ENCODE data around the gene ZFP36L1.
A peak's percentile ranks its signal among the peaks of the same experiment; 100 is the strongest.

ZFP36L1 gene

DNA sequence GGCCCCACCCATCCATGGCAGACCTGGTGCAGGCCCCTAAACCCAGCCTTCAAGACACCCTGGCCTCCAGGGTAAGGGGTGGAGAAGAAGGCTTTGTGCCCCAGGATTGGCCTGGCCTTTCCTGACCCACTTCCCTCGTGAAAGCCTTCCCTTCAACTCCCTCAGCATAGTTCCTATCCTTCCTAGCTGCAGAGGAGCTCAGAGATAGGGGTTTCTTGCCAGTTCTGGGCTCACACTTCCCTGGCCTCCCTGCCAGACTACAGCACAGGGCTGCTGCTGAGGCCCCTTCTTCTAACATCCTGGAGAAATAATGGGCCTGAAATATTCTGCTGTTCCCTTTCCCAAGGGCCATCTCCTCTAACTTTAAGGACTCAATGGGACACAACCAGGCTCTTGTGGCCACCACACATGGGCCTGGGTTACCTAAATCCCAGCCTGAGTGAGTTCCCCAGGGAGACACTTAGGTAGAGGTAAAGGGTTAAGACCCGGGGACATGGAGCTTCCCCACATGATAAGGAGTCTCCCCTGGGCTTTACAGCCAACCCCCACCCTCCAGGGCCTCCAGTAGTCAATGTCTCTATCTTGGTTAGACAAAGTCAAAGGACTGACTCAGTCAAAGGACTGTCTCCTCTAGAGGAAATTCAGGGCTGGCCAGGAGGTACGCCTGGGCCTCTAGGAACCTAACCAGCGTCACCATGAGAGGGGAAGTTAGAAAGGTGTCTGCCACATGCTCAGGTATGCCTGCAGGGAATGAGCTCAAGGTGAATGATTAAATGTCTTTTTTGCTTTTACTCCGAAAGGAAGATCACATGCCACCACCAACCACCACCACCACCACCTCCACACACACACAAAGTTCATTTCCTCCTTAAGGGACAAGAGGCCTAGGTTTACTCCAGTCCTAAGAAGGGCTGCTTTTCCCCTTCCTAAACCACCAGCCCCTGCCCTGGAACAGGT lies 7.1 kb downstream of the ZFP36L1 start:
- peaks cover 11 to 24% of the 10 kb centered on the region in 2 experiments for H3K4me1 ChIP-seq (ENCODE audit: control insufficient read depth in 1 of 2, insufficient read depth in 2 of 2, low read length in 2 of 2)
- H3K9ac ChIP-seq (ENCODE audit: low read length), result no peak overlapping the region
- no peak overlapping the region for H4K12ac ChIP-seq (ENCODE audit: low read depth, low read length)
- H3K79me2 ChIP-seq (ENCODE audit: control insufficient read depth, insufficient read depth, low read length, poor library complexity), result peaks cover 16% of the 10 kb centered on the region
- no peak overlapping the region for H3K23ac ChIP-seq (ENCODE audit: low read length)
- no peak overlapping the region for H2BK12ac ChIP-seq (ENCODE audit: low read length)
- H3K4ac ChIP-seq (ENCODE audit: low read depth, low read length), result no peak overlapping the region
- no peak overlapping the region for H4K8ac ChIP-seq (ENCODE audit: low read depth, low read length)
- H3K36me3 ChIP-seq (ENCODE audit: control insufficient read depth in 1 of 2, insufficient read depth in 2 of 2, low read length in 2 of 2), result peaks cover 19 to 27% of the 10 kb centered on the region in 2 experiments
- H3K14ac ChIP-seq (ENCODE audit: low read length), result no peak overlapping the region
- no peaks in the 10 kb centered on the region for H3K9me3 ChIP-seq (ENCODE audit: insufficient read depth, low read depth, low read length)
- no peak overlapping the region for H4K91ac ChIP-seq (ENCODE audit: low read depth, low read length)
- no peak overlapping the region for H3K4me3 ChIP-seq (ENCODE audit: low read depth, low read length)
- H3K18ac ChIP-seq (ENCODE audit: low read length), result no peak overlapping the region
- H3K79me1 ChIP-seq (ENCODE audit: low read length), result peaks cover 14% of the 10 kb centered on the region
- WGBS (ENCODE audit: extremely low coverage, insufficient coverage, insufficient read length), result no CpG with 5 or more reads among the region's 5 CpGs
- peak overlapping the region; percentile 21 for H3K27ac ChIP-seq (ENCODE audit: low read depth, low read length)
- H2AFZ ChIP-seq (ENCODE audit: insufficient read depth, low read length, poor library complexity), result no peak overlapping the region
- no peak overlapping the region for H3K4me2 ChIP-seq (ENCODE audit: low read length)
- no peaks in the 10 kb centered on the region for H3K27me3 ChIP-seq (ENCODE audit: insufficient read depth, low read length)
- DNase-seq, result peak; percentile 90 to 93
- H2AK5ac ChIP-seq (ENCODE audit: low read length), result no peak overlapping the region
- no peak overlapping the region for H2BK5ac ChIP-seq (ENCODE audit: low read depth, low read length, poor library complexity)
- H2BK120ac ChIP-seq (ENCODE audit: insufficient read depth, low read length, poor library complexity), result no peak overlapping the region

DNA sequence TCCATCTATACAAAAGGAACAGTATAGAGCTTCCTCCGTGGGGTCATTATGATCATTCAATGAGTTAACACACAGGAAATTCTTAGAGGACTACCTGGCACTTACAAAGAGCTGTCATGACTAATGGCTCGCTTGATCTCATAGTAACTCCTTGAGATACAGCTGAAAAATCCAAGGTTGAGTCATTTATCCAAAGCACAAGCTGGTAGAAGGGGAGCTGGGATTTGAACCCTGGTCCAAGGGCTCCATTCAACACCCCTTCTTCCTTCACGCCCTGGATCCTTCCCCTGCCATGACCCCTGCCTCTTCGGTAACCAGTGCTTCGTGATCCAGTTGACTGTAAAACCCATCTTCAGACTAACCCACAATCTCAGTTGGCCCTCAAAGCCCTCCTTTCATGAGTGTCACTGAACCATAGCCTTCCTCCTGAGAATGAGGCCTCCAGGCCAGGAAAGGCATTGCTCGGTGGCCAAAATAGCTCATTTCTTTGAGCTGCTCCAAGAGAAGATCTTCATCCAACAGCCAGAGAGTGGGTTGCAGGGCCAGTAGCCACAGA lies 7.8 kb downstream of the ZFP36L1 start:
- no peak overlapping the region for H3K18ac ChIP-seq (ENCODE audit: low read length)
- H3K4me2 ChIP-seq (ENCODE audit: low read length), result no peak overlapping the region
- no peak overlapping the region for H3K4ac ChIP-seq (ENCODE audit: low read depth, low read length)
- no peak overlapping the region for H2BK5ac ChIP-seq (ENCODE audit: low read depth, low read length, poor library complexity)
- no peak overlapping the region for H3K4me3 ChIP-seq (ENCODE audit: low read depth, low read length)
- H4K91ac ChIP-seq (ENCODE audit: low read depth, low read length), result no peak overlapping the region
- no peak overlapping the region for H2AFZ ChIP-seq (ENCODE audit: insufficient read depth, low read length, poor library complexity)
- no peak overlapping the region for H2BK12ac ChIP-seq (ENCODE audit: low read length)
- no peak overlapping the region for H3K9ac ChIP-seq (ENCODE audit: low read length)
- peaks cover 12 to 21% of the 10 kb centered on the region in 2 experiments for H3K36me3 ChIP-seq (ENCODE audit: control insufficient read depth in 1 of 2, insufficient read depth in 2 of 2, low read length in 2 of 2)
- peaks cover 15 to 29% of the 10 kb centered on the region in 2 experiments for H3K4me1 ChIP-seq (ENCODE audit: control insufficient read depth in 1 of 2, insufficient read depth in 2 of 2, low read length in 2 of 2)
- H3K79me1 ChIP-seq (ENCODE audit: low read length), result peaks cover 11% of the 10 kb centered on the region
- H3K14ac ChIP-seq (ENCODE audit: low read length), result no peak overlapping the region
- H2BK120ac ChIP-seq (ENCODE audit: insufficient read depth, low read length, poor library complexity), result no peak overlapping the region
- H3K23ac ChIP-seq (ENCODE audit: low read length), result no peak overlapping the region
- H3K27me3 ChIP-seq (ENCODE audit: insufficient read depth, low read length), result no peaks in the 10 kb centered on the region
- no peak overlapping the region for H4K8ac ChIP-seq (ENCODE audit: low read depth, low read length)
- H3K79me2 ChIP-seq (ENCODE audit: control insufficient read depth, insufficient read depth, low read length, poor library complexity), result peaks cover 8% of the 10 kb centered on the region
- no CpG with 5 or more reads among the region's 6 CpGs for WGBS (ENCODE audit: extremely low coverage, insufficient coverage, insufficient read length)
- no peak overlapping the region for H3K27ac ChIP-seq (ENCODE audit: low read depth, low read length)
- H2AK5ac ChIP-seq (ENCODE audit: low read length), result no peak overlapping the region
- no peaks in the 10 kb centered on the region for H3K9me3 ChIP-seq (ENCODE audit: insufficient read depth, low read depth, low read length)
- H4K12ac ChIP-seq (ENCODE audit: low read depth, low read length), result no peak overlapping the region
- peak; percentile 21 to 69 for DNase-seq

DNA sequence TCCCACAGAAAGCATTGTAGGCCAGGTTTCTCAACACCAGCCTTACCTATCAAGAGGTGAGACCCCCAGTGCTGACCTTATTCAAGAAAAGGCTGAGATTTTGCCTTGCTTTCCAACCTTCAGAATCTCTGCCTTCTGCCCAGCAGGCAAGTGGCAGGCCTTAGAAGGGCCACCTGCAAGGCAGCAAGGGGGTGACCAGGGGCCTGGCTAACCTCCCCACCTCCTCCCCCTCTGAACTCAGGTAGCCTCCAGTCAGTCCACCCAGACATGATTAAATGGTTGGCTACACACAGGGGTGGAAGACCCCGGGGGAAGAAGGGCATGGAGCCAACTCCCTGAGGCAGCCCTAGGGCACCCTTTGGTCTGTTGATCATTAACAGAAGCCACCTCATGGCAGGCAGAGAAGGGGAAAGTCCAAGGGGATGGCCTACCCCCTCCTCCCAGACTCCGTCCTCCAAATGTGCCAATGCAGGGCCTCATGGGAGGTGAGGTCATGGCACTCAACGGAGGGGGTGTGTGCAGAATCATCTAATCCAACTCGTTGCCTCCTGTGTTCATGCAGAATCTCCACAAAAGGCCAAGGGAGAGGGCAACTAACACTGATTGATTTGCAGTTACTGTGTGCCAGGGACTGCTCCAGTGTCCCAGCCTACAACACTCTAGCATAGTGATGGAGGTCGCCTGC lies 8.5 kb downstream of the ZFP36L1 start:
- no peak overlapping the region for H2AFZ ChIP-seq (ENCODE audit: insufficient read depth, low read length, poor library complexity)
- no peak overlapping the region for H2BK120ac ChIP-seq (ENCODE audit: insufficient read depth, low read length, poor library complexity)
- peaks cover 1% of the 10 kb centered on the region for H3K79me2 ChIP-seq (ENCODE audit: control insufficient read depth, insufficient read depth, low read length, poor library complexity)
- H2BK12ac ChIP-seq (ENCODE audit: low read length), result peak overlapping the region; percentile 35
- no peak overlapping the region for H3K14ac ChIP-seq (ENCODE audit: low read length)
- no peak overlapping the region for H3K18ac ChIP-seq (ENCODE audit: low read length)
- H3K4me2 ChIP-seq (ENCODE audit: low read length), result no peak overlapping the region
- no peak for DNase-seq
- no CpG with 5 or more reads among the region's 5 CpGs for WGBS (ENCODE audit: extremely low coverage, insufficient coverage, insufficient read length)
- H3K23ac ChIP-seq (ENCODE audit: low read length), result no peak overlapping the region
- H3K9ac ChIP-seq (ENCODE audit: low read length), result no peak overlapping the region
- H2BK5ac ChIP-seq (ENCODE audit: low read depth, low read length, poor library complexity), result no peak overlapping the region
- peaks cover 5 to 14% of the 10 kb centered on the region in 2 experiments for H3K36me3 ChIP-seq (ENCODE audit: control insufficient read depth in 1 of 2, insufficient read depth in 2 of 2, low read length in 2 of 2)
- H3K79me1 ChIP-seq (ENCODE audit: low read length), result peaks cover 5% of the 10 kb centered on the region
- peaks cover 8 to 25% of the 10 kb centered on the region in 2 experiments for H3K4me1 ChIP-seq (ENCODE audit: control insufficient read depth in 1 of 2, insufficient read depth in 2 of 2, low read length in 2 of 2)
- H3K4me3 ChIP-seq (ENCODE audit: low read depth, low read length), result no peak overlapping the region
- H4K12ac ChIP-seq (ENCODE audit: low read depth, low read length), result no peak overlapping the region
- no peak overlapping the region for H4K8ac ChIP-seq (ENCODE audit: low read depth, low read length)
- H3K9me3 ChIP-seq (ENCODE audit: insufficient read depth, low read depth, low read length), result no peaks in the 10 kb centered on the region
- no peak overlapping the region for H3K27ac ChIP-seq (ENCODE audit: low read depth, low read length)
- no peak overlapping the region for H3K4ac ChIP-seq (ENCODE audit: low read depth, low read length)
- peak overlapping the region; percentile 1 for H4K91ac ChIP-seq (ENCODE audit: low read depth, low read length)
- H3K27me3 ChIP-seq (ENCODE audit: insufficient read depth, low read length), result no peaks in the 10 kb centered on the region
- peak overlapping the region; percentile 36 for H2AK5ac ChIP-seq (ENCODE audit: low read length)

DNA sequence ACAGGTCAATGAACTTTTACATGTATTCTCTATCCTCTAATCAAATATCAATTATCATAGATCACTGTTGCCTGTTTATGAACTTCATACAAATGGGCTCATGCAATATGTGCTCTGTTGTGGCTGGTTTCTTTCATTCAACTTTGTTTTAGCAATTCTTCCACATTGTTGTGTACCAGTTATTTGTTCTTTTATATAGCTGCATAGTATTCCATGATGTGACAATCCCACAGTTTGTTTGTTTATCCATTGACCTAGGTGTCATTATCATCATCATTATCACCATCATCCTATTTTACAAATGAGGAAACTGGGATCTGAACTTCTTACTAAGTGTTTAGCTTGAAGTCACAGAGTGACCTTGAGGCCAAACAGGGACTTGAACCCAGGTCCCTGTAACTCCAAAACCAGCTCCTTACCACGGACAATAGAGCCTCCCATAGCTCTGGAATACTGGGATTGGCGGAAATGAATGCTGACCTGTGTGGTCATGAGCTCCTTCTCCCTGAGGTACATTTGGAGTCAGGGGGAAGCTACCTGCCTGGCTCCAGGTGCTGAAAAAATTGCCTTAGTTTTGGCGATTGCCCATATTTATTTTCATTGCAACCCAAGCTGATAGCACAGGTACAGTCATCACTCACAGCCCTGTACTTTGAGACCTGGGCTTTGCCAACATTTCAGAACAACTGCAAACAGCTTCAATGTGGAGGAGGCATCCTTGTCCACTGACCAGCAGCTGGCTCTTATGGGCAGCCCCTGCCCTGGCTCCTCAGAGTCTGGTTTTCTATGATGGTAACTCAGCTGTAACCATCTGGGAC lies 9.2 kb downstream of the ZFP36L1 start:
- Histone ChIP-seq H2BK12ac (ENCODE audit: low read length) (no peak overlapping the region), H4K12ac (ENCODE audit: low read depth, low read length) (no peak overlapping the region), H2BK5ac (ENCODE audit: low read depth, low read length, poor library complexity) (no peak overlapping the region), H3K4me2 (ENCODE audit: low read length) (no peak overlapping the region), H3K9me3 (ENCODE audit: insufficient read depth, low read depth, low read length) (no peaks in the 10 kb centered on the region), H3K14ac (ENCODE audit: low read length) (no peak overlapping the region), H3K9ac (ENCODE audit: low read length) (no peak overlapping the region), H2BK120ac (ENCODE audit: insufficient read depth, low read length, poor library complexity) (no peak overlapping the region), H3K4ac (ENCODE audit: low read depth, low read length) (no peak overlapping the region), H2AFZ (ENCODE audit: insufficient read depth, low read length, poor library complexity) (no peak overlapping the region), H3K4me3 (ENCODE audit: low read depth, low read length) (no peak overlapping the region), H3K27me3 (ENCODE audit: insufficient read depth, low read length) (no peaks in the 10 kb centered on the region), H3K36me3 (ENCODE audit: control insufficient read depth in 1 of 2, insufficient read depth in 2 of 2, low read length in 2 of 2) (peaks cover 0 to 8% of the 10 kb centered on the region in 2 experiments), H3K79me2 (ENCODE audit: control insufficient read depth, insufficient read depth, low read length, poor library complexity) (no peaks in the 10 kb centered on the region), H3K23ac (ENCODE audit: low read length) (no peak overlapping the region), H3K79me1 (ENCODE audit: low read length) (peaks cover 5% of the 10 kb centered on the region), H3K27ac (ENCODE audit: low read depth, low read length) (no peak overlapping the region), H2AK5ac (ENCODE audit: low read length) (no peak overlapping the region), H3K4me1 (ENCODE audit: control insufficient read depth in 1 of 2, insufficient read depth in 2 of 2, low read length in 2 of 2) (peaks cover 4 to 20% of the 10 kb centered on the region in 2 experiments), H3K18ac (ENCODE audit: low read length) (no peak overlapping the region), H4K8ac (ENCODE audit: low read depth, low read length) (no peak overlapping the region), H4K91ac (ENCODE audit: low read depth, low read length) (peak overlapping the region; percentile 1)
- DNase-seq, result no peak
- WGBS (ENCODE audit: extremely low coverage, insufficient coverage, insufficient read length), result no CpG with 5 or more reads among the region's 3 CpGs
